Fibroblast of lung (primary cell): ENCODE measurements around the gene ADM.

Experiments used
- CTCF ChIP-seq, 2 donors: IDR thresholded peaks in 1 of 2; conservative IDR thresholded peaks in 1 of 2; 1 replicate in 1 of 2; 2 replicates in 1 of 2; pipeline ENCODE4 v1.5.1; 2011 to 2012; ENCODE audit warnings: low read length in 2 of 2, control low read depth in 1 of 2, inconsistent platforms in 1 of 2, low read depth in 1 of 2, mild to moderate bottlenecking in 1 of 2
- EZH2 ChIP-seq: IDR thresholded peaks from 2 replicates; pipeline ENCODE4 v1.5.1; 2012; ENCODE audit warnings: low read length, control low read depth, mild to moderate bottlenecking; ENCODE audit errors: missing control alignments

GRCh38 chr11:10320736-10321465 is 16.0 kb downstream of the ADM start:
- TF ChIP-seq CTCF (conservative IDR thresholded peaks at IDR 0.05 in 1 of 2, IDR thresholded peaks at IDR 0.05 in 1 of 2; ENCODE audit: low read depth in 1 of 2, low read length in 2 of 2) = no peak
- TF ChIP-seq EZH2 = no peak
